Lung (tissue), 12 donors: ENCODE results near the gene GRIA1. TPM values are rescaled to one million over a fixed set of nuclear protein-coding genes. Genes with fewer than 3 reads are reported as not detected.

Source experiments
- ATAC-seq: fragments of 200-7000 bp; cut with Tn5 transposase; one replicate; pipeline ENCODE4 v1.9.1; 2020; ENCODE audit warnings: moderate number of reproducible peaks; ENCODE audit not compliant: insufficient read depth, low FRiP score
- DNase-seq, 3 donors: peaks; one replicate each; pipeline ENCODE4 v3.0.0-alpha.2; 2013 to 2017
- H3K27ac ChIP-seq, 2 donors: one replicate each; pipeline ENCODE4 v1.5.1; 2013; ENCODE audit warnings: mild to moderate bottlenecking in 2 of 2, moderate library complexity in 2 of 2, control low read depth in 1 of 2, inconsistent platforms in 1 of 2, low read depth in 1 of 2, low read length in 1 of 2
- H3K27me3 ChIP-seq, 3 donors: one replicate each; pipeline ENCODE4 v1.5.1; 2013; ENCODE audit warnings: low read length in 2 of 3; ENCODE audit not compliant: control insufficient read depth in 3 of 3, insufficient read depth in 3 of 3
- H3K36me3 ChIP-seq, 4 donors: one replicate each; pipeline ENCODE4 v1.5.1; 2013; ENCODE audit warnings: low read length in 4 of 4, mild to moderate bottlenecking in 1 of 4, moderate library complexity in 1 of 4; ENCODE audit not compliant: control insufficient read depth in 4 of 4, insufficient read depth in 4 of 4
- H3K4me1 ChIP-seq, 5 donors: one replicate each; pipeline ENCODE4 v1.5.1; 2013; ENCODE audit warnings: low read length in 5 of 5, mild to moderate bottlenecking in 2 of 5, moderate library complexity in 1 of 5; ENCODE audit not compliant: control insufficient read depth in 5 of 5, insufficient read depth in 5 of 5
- H3K4me3 ChIP-seq: one replicate; pipeline ENCODE4 v1.5.1; 2013; ENCODE audit warnings: mild to moderate bottlenecking, control low read depth, moderate library complexity
- H3K9ac ChIP-seq, 2 donors: one replicate each; pipeline ENCODE4 v1.5.1; 2013; ENCODE audit warnings: low read length in 2 of 2, control low read depth in 1 of 2; ENCODE audit not compliant: insufficient read depth in 1 of 2
- H3K9me3 ChIP-seq, 4 donors: one replicate each; pipeline ENCODE4 v1.5.1; 2013; ENCODE audit warnings: low read length in 3 of 4, mild to moderate bottlenecking in 1 of 4, moderate library complexity in 1 of 4; ENCODE audit not compliant: control insufficient read depth in 4 of 4, insufficient read depth in 3 of 4
- WGBS, 2 donors: extraction: QIAGEN DNeasy Blood & Tissue Kit; methylation state at CpG; one replicate each; pipeline ENCODE4 v1.1.7; 2013; 5-methylcytosine and 5-hydroxymethylcytosine counted together
- polyA plus RNA-seq, 2 donors: library from polyadenylated mRNA; stranded (reverse); fragments of 200-250 nt; gene quantifications; one replicate each; pipeline ENCODE4 v1.2.1, GENCODE V29; 2013
- total RNA-seq, 2 donors: library from RNA; depleted of rRNA in 1 of 2; stranded (reverse); fragments of >200 nt in 1 of 2; gene quantifications; one replicate each; pipeline ENCODE4 v1.2.1, GENCODE V29; 2014 to 2021
- TF ChIP-seq, protein P1 (sequence below): IDR thresholded peaks from 2 replicates; pipeline ENCODE4 v1.5.1; 2012; ENCODE audit warnings: mild to moderate bottlenecking; ENCODE audit errors: control extremely low read depth, extremely low read depth
- donor health status: control.
- donor health status: control.
- donor health status: Bipolar disorder and iron deficiency.
- donor health status: healthy.
- donor health status: DM: yes; HTN: yes; CAD: no.

GRIA1 gene
- total and polyA plus RNA-seq, 4 donors: 1.1 to 12.5 (median 2.0) TPM

GRCh38 chr5:153483482-153483881 is 7.0 kb upstream of the GRIA1 start:
- Histone ChIP-seq H3K4me1 (no peaks in the 10 kb centered on the region), H3K27ac (no peak overlapping the region), H3K4me3 (no peak overlapping the region), H3K9ac (no peak overlapping the region), H3K36me3 (no peaks in the 10 kb centered on the region), H3K27me3 (no peaks in the 10 kb centered on the region), H3K9me3 (peaks cover 0 to 3% (median 0%) of the 10 kb centered on the region in 4 donors)
- TF ChIP-seq, protein P1, sequence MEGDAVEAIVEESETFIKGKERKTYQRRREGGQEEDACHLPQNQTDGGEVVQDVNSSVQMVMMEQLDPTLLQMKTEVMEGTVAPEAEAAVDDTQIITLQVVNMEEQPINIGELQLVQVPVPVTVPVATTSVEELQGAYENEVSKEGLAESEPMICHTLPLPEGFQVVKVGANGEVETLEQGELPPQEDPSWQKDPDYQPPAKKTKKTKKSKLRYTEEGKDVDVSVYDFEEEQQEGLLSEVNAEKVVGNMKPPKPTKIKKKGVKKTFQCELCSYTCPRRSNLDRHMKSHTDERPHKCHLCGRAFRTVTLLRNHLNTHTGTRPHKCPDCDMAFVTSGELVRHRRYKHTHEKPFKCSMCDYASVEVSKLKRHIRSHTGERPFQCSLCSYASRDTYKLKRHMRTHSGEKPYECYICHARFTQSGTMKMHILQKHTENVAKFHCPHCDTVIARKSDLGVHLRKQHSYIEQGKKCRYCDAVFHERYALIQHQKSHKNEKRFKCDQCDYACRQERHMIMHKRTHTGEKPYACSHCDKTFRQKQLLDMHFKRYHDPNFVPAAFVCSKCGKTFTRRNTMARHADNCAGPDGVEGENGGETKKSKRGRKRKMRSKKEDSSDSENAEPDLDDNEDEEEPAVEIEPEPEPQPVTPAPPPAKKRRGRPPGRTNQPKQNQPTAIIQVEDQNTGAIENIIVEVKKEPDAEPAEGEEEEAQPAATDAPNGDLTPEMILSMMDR: no peak
- DNase-seq (no peak), ATAC-seq (no peak)
- WGBS, 2 donors: 76 to 82% methylated on average over 4 of the region's 4 CpGs

- TF ChIP-seq, protein P1: no peak
- H3K4me3 ChIP-seq: no peak overlapping the region
- H3K9me3 ChIP-seq: peaks cover 0 to 3% (median 0%) of the 10 kb centered on the region in 4 donors
- H3K9ac ChIP-seq: no peak overlapping the region
- H3K27me3 ChIP-seq: no peaks in the 10 kb centered on the region
- H3K27ac ChIP-seq: no peak overlapping the region
- no peaks in the 10 kb centered on the region for H3K36me3 ChIP-seq
- no peak for ATAC-seq
- WGBS, 2 donors: 80 to 85% methylated on average over 2 of the region's 2 CpGs
- DNase-seq: peak in 1 of 3 donors; percentile 6
- peaks cover 0 to 2% (median 0%) of the 10 kb centered on the region in 5 donors for H3K4me1 ChIP-seq
Measured at GRCh38 chr5:153485641-153486040, 4.8 kb upstream of the GRIA1 start.

DNA sequence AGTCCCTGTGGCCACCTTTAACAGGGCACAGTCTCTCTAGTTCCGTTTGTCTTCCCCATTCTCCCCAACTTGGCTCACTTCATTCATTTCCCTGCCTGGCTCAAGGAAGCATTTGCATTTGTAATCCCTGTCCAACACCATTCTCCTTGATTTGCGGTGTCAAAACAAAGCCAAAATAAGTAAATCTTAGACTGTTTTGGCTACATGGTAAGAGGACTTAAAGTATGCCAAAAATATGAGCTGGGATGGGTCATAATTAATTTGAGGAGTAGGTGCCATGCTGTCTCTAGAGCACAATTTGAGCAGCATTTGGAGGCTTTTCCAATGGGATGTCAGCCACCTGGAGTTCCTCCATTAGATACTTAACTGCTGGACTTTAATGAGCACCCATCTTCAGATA is 3.7 kb upstream of the GRIA1 start:
- no peak overlapping the region for H3K9ac ChIP-seq
- no peaks in the 10 kb centered on the region for H3K9me3 ChIP-seq
- TF ChIP-seq, protein P1: no peak
- H3K36me3 ChIP-seq: no peaks in the 10 kb centered on the region
- no peak overlapping the region for H3K4me3 ChIP-seq
- peaks cover 0 to 9% (median 2%) of the 10 kb centered on the region in 3 donors for H3K27me3 ChIP-seq
- WGBS, 2 donors: 68 to 81% methylated on average over 2 of the region's 2 CpGs
- no peak for DNase-seq
- H3K4me1 ChIP-seq: peaks cover 0 to 14% (median under 1%) of the 10 kb centered on the region in 5 donors
- no peak overlapping the region for H3K27ac ChIP-seq
- no peak for ATAC-seq

GRCh38 chr5:153489611-153490010 is 859 bp upstream of the GRIA1 start:
- H3K9ac ChIP-seq: no peak overlapping the region
- ATAC-seq (no peak), DNase-seq (no peak)
- peaks cover 0 to 14% (median 2%) of the 10 kb centered on the region in 3 donors for H3K27me3 ChIP-seq
- no peaks in the 10 kb centered on the region for H3K9me3 ChIP-seq
- no peak overlapping the region for H3K27ac ChIP-seq
- no peaks in the 10 kb centered on the region for H3K36me3 ChIP-seq
- TF ChIP-seq, protein P1: no peak
- H3K4me3 ChIP-seq: no peak overlapping the region
- 74 to 79% methylated on average over 3 of the region's 3 CpGs for WGBS, 2 donors
- peaks cover 0 to 18% (median 3%) of the 10 kb centered on the region in 5 donors for H3K4me1 ChIP-seq
